Small intestine (tissue), 7 donors: Measurements from ENCODE around the gene CCDC102A. TPM values are rescaled to one million over a fixed set of nuclear protein-coding genes. Genes with fewer than 3 reads are reported as not detected.
"Not testable (repeated sequence)": the region's sequence is repeated elsewhere in the genome, so short reads cannot be mapped to it uniquely, and the experiment has no call there.

Source experiments
- DNase-seq, 2 donors: peaks; one replicate each; pipeline versions ENCODE4 v3.0.0 to v3.0.0-alpha.2; 2013
- FAIRE-seq: peaks from 2 replicates; lab custom pipeline; 2012; peaks lifted over from hg19 to GRCh38; lab: Jason Lieb, UNC
- H3K27ac ChIP-seq, 3 donors: one replicate each; pipeline ENCODE4 v1.5.1; 2013; ENCODE audit warnings: low read length in 2 of 3, mild to moderate bottlenecking in 2 of 3, control low read depth in 1 of 3, inconsistent platforms in 1 of 3, low read depth in 1 of 3, moderate library complexity in 1 of 3
- H3K27me3 ChIP-seq, 3 donors: one replicate each; pipeline ENCODE4 v1.6.1; 2013; ENCODE audit warnings: low read length in 3 of 3, inconsistent platforms in 1 of 3; ENCODE audit not compliant: control insufficient read depth in 3 of 3, insufficient read depth in 3 of 3
- H3K36me3 ChIP-seq, 3 donors: one replicate each; pipeline ENCODE4 v1.6.1; 2013; ENCODE audit warnings: low read length in 3 of 3, inconsistent platforms in 1 of 3, low read depth in 1 of 3, mild to moderate bottlenecking in 1 of 3, moderate library complexity in 1 of 3; ENCODE audit not compliant: control insufficient read depth in 3 of 3, insufficient read depth in 2 of 3
- H3K4me1 ChIP-seq, 3 donors: one replicate each; pipeline ENCODE4 v1.6.1; 2013; ENCODE audit warnings: low read length in 2 of 3, inconsistent platforms in 1 of 3, low read depth in 1 of 3, mild to moderate bottlenecking in 1 of 3, moderate library complexity in 1 of 3; ENCODE audit not compliant: control insufficient read depth in 3 of 3, insufficient read depth in 2 of 3
- H3K4me3 ChIP-seq, 3 donors: one replicate each; pipeline ENCODE4 v1.5.1; 2013; ENCODE audit warnings: low read length in 3 of 3, control low read depth in 1 of 3, inconsistent platforms in 1 of 3, low read depth in 1 of 3, mild to moderate bottlenecking in 1 of 3, moderate library complexity in 1 of 3
- H3K9me3 ChIP-seq, 2 donors: one replicate each; pipeline ENCODE4 v1.6.1; 2013; ENCODE audit warnings: low read depth in 1 of 2, low read length in 1 of 2; ENCODE audit not compliant: control insufficient read depth in 2 of 2, insufficient read depth in 1 of 2
- WGBS, 3 donors: extraction: QIAGEN DNeasy Blood & Tissue Kit; methylation state at CpG; one replicate each; pipeline ENCODE4 v1.1.7; 2013; 5-methylcytosine and 5-hydroxymethylcytosine counted together
- polyA plus RNA-seq, 4 donors: library from polyadenylated mRNA; stranded (reverse) in 3 of 4; unstranded in 1 of 4; fragments of 200-250 nt in 3 of 4; fragments of 120-200 nt in 1 of 4; gene quantifications; one replicate each; pipeline versions ENCODE4 v1.2.1 to v1.2.3, GENCODE V29; 2013
- donor health status: healthy with polysubstance abuse.
- donor health status: control.
- donor health status: control.
- donor health status: Bipolar disorder and iron deficiency.
- donor health status: healthy.

Gene CCDC102A
- polyA plus RNA-seq, 4 donors: 1.1 to 4.5 (median 2.2) TPM

GRCh38 chr16:57568772-57569171 lies 32.4 kb upstream of the CCDC102A start:
- not testable (repeated sequence) for H3K9me3 ChIP-seq, H3K4me3 ChIP-seq, FAIRE-seq, H3K4me1 ChIP-seq, H3K27ac ChIP-seq, H3K27me3 ChIP-seq, DNase-seq
- peaks cover 0 to 68% (median 6%) of the 10 kb centered on the region in 3 donors for H3K36me3 ChIP-seq
- WGBS, 3 donors: 97 to 98% (median 98%) methylated on average over 5 of the region's 5 CpGs

- WGBS, 3 donors: 95 to 96% (median 95%) methylated on average over 5 of the region's 5 CpGs
- Histone ChIP-seq H3K36me3 (peaks cover 0 to 73% (median 7%) of the 10 kb centered on the region in 3 donors), H3K4me1 (no peaks in the 10 kb centered on the region), H3K27ac (no peak overlapping the region), H3K4me3 (no peak overlapping the region), H3K27me3 (no peaks in the 10 kb centered on the region), H3K9me3 (no peaks in the 10 kb centered on the region)
- DNase-seq (no peak), FAIRE-seq (no peak)
Observed at GRCh38 chr16:57568173-57568678, 31.9 kb upstream of the CCDC102A start.

- 89 to 93% (median 92%) methylated on average over 18 of the region's 18 CpGs for WGBS, 3 donors
- FAIRE-seq: no peak
- Histone ChIP-seq H3K36me3 (peaks cover 0 to 76% (median 7%) of the 10 kb centered on the region in 3 donors), H3K9me3 (no peaks in the 10 kb centered on the region), H3K4me1 (no peaks in the 10 kb centered on the region), H3K27ac (no peak overlapping the region), H3K4me3 (no peak overlapping the region), H3K27me3 (no peaks in the 10 kb centered on the region)
- DNase-seq: no peak
Observed at GRCh38 chr16:57567691-57568090, 31.3 kb upstream of the CCDC102A start.

GRCh38 chr16:57566436-57566835 lies 30.1 kb upstream of the CCDC102A start:
- H3K4me3 ChIP-seq: no peak overlapping the region
- DNase-seq: no peak
- FAIRE-seq: no peak
- no peaks in the 10 kb centered on the region for H3K4me1 ChIP-seq
- no peak overlapping the region for H3K27ac ChIP-seq
- H3K9me3 ChIP-seq: peaks cover 0 to 10% of the 10 kb centered on the region in 2 donors
- 65 to 81% (median 67%) methylated on average over 3 of the region's 3 CpGs for WGBS, 3 donors
- H3K36me3 ChIP-seq: peaks cover 0 to 78% (median 7%) of the 10 kb centered on the region in 3 donors
- H3K27me3 ChIP-seq: no peaks in the 10 kb centered on the region

- Histone ChIP-seq H3K36me3 (peaks cover 0 to 69% (median 7%) of the 10 kb centered on the region in 3 donors), H3K9me3 (peaks cover 0 to 16% of the 10 kb centered on the region in 2 donors), H3K4me1 (no peaks in the 10 kb centered on the region), H3K27ac (no peak overlapping the region), H3K27me3 (peaks cover 0 to 2% (median 0%) of the 10 kb centered on the region in 3 donors), H3K4me3 (no peak overlapping the region)
- FAIRE-seq (no peak), DNase-seq (no peak)
- WGBS, 3 donors: 73 to 89% (median 88%) methylated on average over 3 of the region's 3 CpGs
Observed at GRCh38 chr16:57565461-57565860, 29.1 kb upstream of the CCDC102A start.

GRCh38 chr16:57564571-57565270 lies 28.4 kb upstream of the CCDC102A start:
- DNase-seq (no peak), FAIRE-seq (no peak)
- Histone ChIP-seq H3K36me3 (peaks cover 0 to 62% (median 4%) of the 10 kb centered on the region in 3 donors), H3K4me1 (no peaks in the 10 kb centered on the region), H3K9me3 (peaks cover 0 to 22% of the 10 kb centered on the region in 2 donors), H3K27ac (no peak overlapping the region), H3K4me3 (no peak overlapping the region), H3K27me3 (peaks cover 0 to 2% (median 0%) of the 10 kb centered on the region in 3 donors)
- WGBS, 3 donors: 70 to 77% (median 74%) methylated on average over 10 of the region's 10 CpGs

- H3K27me3 ChIP-seq: peaks cover 0 to 2% (median 0%) of the 10 kb centered on the region in 3 donors
- H3K4me1 ChIP-seq: no peaks in the 10 kb centered on the region
- no peak overlapping the region for H3K27ac ChIP-seq
- FAIRE-seq (no peak), DNase-seq (no peak)
- H3K9me3 ChIP-seq: peaks cover 0 to 22% of the 10 kb centered on the region in 2 donors
- WGBS, 3 donors: 84 to 90% (median 85%) methylated on average over 11 to 12 of the region's 12 CpGs
- no peak overlapping the region for H3K4me3 ChIP-seq
- peaks cover 0 to 53% (median 4%) of the 10 kb centered on the region in 3 donors for H3K36me3 ChIP-seq
Observed at GRCh38 chr16:57563761-57564160, 27.4 kb upstream of the CCDC102A start.

GRCh38 chr16:57563487-57563750 lies 27.0 kb upstream of the CCDC102A start:
- Histone ChIP-seq H3K4me3 (no peak overlapping the region), H3K9me3 (peaks cover 0 to 22% of the 10 kb centered on the region in 2 donors), H3K36me3 (peaks cover 0 to 49% (median 4%) of the 10 kb centered on the region in 3 donors), H3K27ac (no peak overlapping the region), H3K4me1 (no peaks in the 10 kb centered on the region), H3K27me3 (peaks cover 0 to 2% (median 0%) of the 10 kb centered on the region in 3 donors)
- DNase-seq (no peak), FAIRE-seq (no peak)
- WGBS, 3 donors: 58 to 77% (median 71%) methylated on average over 3 of the region's 3 CpGs
